Neural crest cell (in vitro differentiated cells): ENCODE data around the gene DDX39B. TPM values are rescaled to one million over a fixed set of nuclear protein-coding genes. Genes with fewer than 3 reads are reported as not detected.

Experiments
- DNase-seq: peaks from one replicate; pipeline ENCODE4 v3.0.0; 2021; ENCODE audit warnings: low read depth, mixed read lengths, low spot score
- H3K27ac Mint-ChIP-seq: one replicate; pipeline ENCODE4 v1.8.0; 2021; ENCODE audit warnings: mild to moderate bottlenecking, mixed read lengths; ENCODE audit not compliant: unreplicated experiment
- H3K27me3 Mint-ChIP-seq: 2 replicates; pipeline ENCODE4 v1.8.0; 2021; ENCODE audit warnings: low read depth, mild to moderate bottlenecking, mixed read lengths
- H3K36me3 Mint-ChIP-seq: 2 replicates; pipeline ENCODE4 v1.8.0; 2021; ENCODE audit warnings: low read depth, mild to moderate bottlenecking, mixed read lengths
- H3K4me1 Mint-ChIP-seq: 2 replicates; pipeline ENCODE4 v1.8.0; 2021; ENCODE audit warnings: mixed read lengths
- H3K4me3 Mint-ChIP-seq: one replicate; pipeline ENCODE4 v1.8.0; 2021; ENCODE audit warnings: mild to moderate bottlenecking, mixed read lengths
- H3K9me3 Mint-ChIP-seq: 2 replicates; pipeline ENCODE4 v1.8.0; 2021; ENCODE audit warnings: mixed read lengths
- total RNA-seq: library from RNA; stranded (reverse); gene quantifications from 2 replicates; pipeline ENCODE4 v1.2.1, GENCODE V29; 2021
- TF ChIP-seq, protein P1 (sequence below): fragments of 200-600 bp; sonication (generic); conservative IDR thresholded peaks from 2 replicates; pipeline ENCODE4 v1.5.0; 2021; ENCODE audit warnings: antibody characterized with exemption, mild to moderate bottlenecking

The DDX39B gene
- total RNA-seq, 1 donor from 2014 or later: 881 TPM

GRCh38 chr6:31576897-31577578 lies 35.2 kb upstream of the DDX39B start:
- Mint-ChIP-seq H3K27me3 (peaks cover 18% of the 10 kb centered on the region), H3K27ac (peak overlapping the region; percentile 35), H3K4me1 (peaks cover 16% of the 10 kb centered on the region), H3K36me3 (no peaks in the 10 kb centered on the region), H3K4me3 (no peak overlapping the region), H3K9me3 (no peaks in the 10 kb centered on the region)
- TF ChIP-seq, protein P1, sequence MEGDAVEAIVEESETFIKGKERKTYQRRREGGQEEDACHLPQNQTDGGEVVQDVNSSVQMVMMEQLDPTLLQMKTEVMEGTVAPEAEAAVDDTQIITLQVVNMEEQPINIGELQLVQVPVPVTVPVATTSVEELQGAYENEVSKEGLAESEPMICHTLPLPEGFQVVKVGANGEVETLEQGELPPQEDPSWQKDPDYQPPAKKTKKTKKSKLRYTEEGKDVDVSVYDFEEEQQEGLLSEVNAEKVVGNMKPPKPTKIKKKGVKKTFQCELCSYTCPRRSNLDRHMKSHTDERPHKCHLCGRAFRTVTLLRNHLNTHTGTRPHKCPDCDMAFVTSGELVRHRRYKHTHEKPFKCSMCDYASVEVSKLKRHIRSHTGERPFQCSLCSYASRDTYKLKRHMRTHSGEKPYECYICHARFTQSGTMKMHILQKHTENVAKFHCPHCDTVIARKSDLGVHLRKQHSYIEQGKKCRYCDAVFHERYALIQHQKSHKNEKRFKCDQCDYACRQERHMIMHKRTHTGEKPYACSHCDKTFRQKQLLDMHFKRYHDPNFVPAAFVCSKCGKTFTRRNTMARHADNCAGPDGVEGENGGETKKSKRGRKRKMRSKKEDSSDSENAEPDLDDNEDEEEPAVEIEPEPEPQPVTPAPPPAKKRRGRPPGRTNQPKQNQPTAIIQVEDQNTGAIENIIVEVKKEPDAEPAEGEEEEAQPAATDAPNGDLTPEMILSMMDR: no peak
- DNase-seq: no peak

- DNase-seq: no peak
Measured at GRCh38 chr6:31575952-31576685, 34.3 kb upstream of the DDX39B start.

DNA sequence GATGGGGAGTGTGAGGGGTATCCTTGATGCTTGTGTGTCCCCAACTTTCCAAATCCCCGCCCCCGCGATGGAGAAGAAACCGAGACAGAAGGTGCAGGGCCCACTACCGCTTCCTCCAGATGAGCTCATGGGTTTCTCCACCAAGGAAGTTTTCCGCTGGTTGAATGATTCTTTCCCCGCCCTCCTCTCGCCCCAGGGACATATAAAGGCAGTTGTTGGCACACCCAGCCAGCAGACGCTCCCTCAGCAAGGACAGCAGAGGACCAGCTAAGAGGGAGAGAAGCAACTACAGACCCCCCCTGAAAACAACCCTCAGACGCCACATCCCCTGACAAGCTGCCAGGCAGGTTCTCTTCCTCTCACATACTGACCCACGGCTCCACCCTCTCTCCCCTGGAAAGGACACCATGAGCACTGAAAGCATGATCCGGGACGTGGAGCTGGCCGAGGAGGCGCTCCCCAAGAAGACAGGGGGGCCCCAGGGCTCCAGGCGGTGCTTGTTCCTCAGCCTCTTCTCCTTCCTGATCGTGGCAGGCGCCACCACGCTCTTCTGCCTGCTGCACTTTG lies 33.6 kb upstream of the DDX39B start, which contains the start of gene TNF:
TNF (plus strand) TSS at position 231 of the 567 bp plus-strand sequence; CDS start at position 408, 177 bp downstream.
- Mint-ChIP-seq H3K4me1 (peaks cover 2% of the 10 kb centered on the region), H3K9me3 (no peaks in the 10 kb centered on the region), H3K27me3 (peaks cover 3% of the 10 kb centered on the region), H3K4me3 (no peak within 1 kb of the TSS), H3K27ac (no peak within 1 kb of the TSS), H3K36me3 (no peaks in the 10 kb centered on the region)
- DNase-seq: no peak
- TF ChIP-seq, protein P1: no peak

More at GRCh38 chr6:31575952-31576685, 34.3 kb upstream of the DDX39B start:
- peaks cover 7% of the 10 kb centered on the region for H3K4me1 Mint-ChIP-seq
- no peaks in the 10 kb centered on the region for H3K36me3 Mint-ChIP-seq
- no peaks in the 10 kb centered on the region for H3K9me3 Mint-ChIP-seq
- no peak overlapping the region for H3K4me3 Mint-ChIP-seq
- TF ChIP-seq, protein P1: no peak
- H3K27ac Mint-ChIP-seq: no peak overlapping the region
- peaks cover 8% of the 10 kb centered on the region for H3K27me3 Mint-ChIP-seq

GRCh38 chr6:31574106-31575061 lies 32.6 kb upstream of the DDX39B start:
- TF ChIP-seq, protein P1: no peak
- H3K27ac Mint-ChIP-seq: no peak overlapping the region
- no peak for DNase-seq
- no peaks in the 10 kb centered on the region for H3K9me3 Mint-ChIP-seq
- H3K4me3 Mint-ChIP-seq: no peak overlapping the region
- peaks cover 3% of the 10 kb centered on the region for H3K27me3 Mint-ChIP-seq
- no peaks in the 10 kb centered on the region for H3K36me3 Mint-ChIP-seq
- no peaks in the 10 kb centered on the region for H3K4me1 Mint-ChIP-seq
